ENCODE measurements around the gene LRRC15. TPM values are rescaled to one million over a fixed set of nuclear protein-coding genes. Genes with fewer than 3 reads are reported as not detected.

The LRRC15 gene
- total RNA-seq: 0.16 TPM
- long read RNA-seq: 0 reads

GRCh38 chr3:194369522-194370279 is at the start of gene LRRC15:
LRRC15 (minus strand) TSS chr3:194369743; CDS start chr3:194361043, 8,700 bp downstream.
- no peak for DNase-seq
- ATAC-seq (ENCODE audit: poor library complexity): peak; percentile 53
- intact Hi-C loops (cut with DNase I): no loop called here

DNA sequence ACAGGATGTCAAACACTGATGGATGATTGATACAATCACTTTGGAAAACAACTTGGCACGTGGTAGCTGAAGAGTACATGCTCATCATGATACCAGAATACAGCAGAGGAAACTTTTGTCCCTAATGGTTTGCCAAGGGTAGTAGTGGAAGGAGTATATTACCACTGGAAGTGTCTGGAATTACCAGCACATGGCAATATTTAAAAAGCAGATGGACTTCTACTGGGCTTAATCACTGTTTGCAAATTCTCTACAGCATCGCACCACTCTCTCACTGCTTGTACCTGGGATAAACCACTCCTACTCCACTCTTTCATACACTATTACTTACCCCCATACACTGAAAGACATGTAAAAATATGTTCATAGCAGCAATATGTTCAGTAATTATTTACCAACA is 49.1 kb upstream of the LRRC15 start:
- no peak for DNase-seq
- no peak for ATAC-seq (ENCODE audit: poor library complexity)
- intact Hi-C loops (cut with DNase I): no loop called here

DNA sequence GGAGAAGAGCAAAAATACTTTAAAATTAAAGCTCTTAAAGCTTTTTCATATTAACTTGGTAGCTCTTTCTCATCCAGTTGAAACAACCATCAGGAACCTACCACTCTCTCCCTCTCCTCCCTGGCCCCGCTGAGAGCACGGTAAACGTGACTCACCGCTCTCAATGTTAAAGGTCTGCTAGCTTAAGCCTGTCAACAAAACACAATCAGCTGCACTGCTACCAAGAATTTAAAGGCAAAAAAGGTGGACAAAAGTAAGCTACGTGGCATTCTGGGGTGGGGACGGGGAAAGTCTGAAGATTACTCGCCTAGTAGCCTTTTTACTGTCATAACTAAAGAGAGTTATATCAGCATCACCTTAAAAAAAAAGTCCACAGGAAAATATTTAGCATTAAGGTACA is 37.9 kb upstream of the LRRC15 start:
- no peak for ATAC-seq (ENCODE audit: poor library complexity)
- no peak for DNase-seq
- intact Hi-C loops (cut with DNase I): loop anchor here (10.0 kb wide), 1 partner anchor 623 kb away; no protein-coding TSS in a partner anchor

GRCh38 chr3:194405766-194406165 is 36.2 kb upstream of the LRRC15 start:
- ATAC-seq (ENCODE audit: poor library complexity) (no peak), DNase-seq (no peak)
- intact Hi-C loops (cut with DNase I): loop anchor here (10.0 kb wide), 1 partner anchor 621 kb away; no protein-coding TSS in a partner anchor

DNA sequence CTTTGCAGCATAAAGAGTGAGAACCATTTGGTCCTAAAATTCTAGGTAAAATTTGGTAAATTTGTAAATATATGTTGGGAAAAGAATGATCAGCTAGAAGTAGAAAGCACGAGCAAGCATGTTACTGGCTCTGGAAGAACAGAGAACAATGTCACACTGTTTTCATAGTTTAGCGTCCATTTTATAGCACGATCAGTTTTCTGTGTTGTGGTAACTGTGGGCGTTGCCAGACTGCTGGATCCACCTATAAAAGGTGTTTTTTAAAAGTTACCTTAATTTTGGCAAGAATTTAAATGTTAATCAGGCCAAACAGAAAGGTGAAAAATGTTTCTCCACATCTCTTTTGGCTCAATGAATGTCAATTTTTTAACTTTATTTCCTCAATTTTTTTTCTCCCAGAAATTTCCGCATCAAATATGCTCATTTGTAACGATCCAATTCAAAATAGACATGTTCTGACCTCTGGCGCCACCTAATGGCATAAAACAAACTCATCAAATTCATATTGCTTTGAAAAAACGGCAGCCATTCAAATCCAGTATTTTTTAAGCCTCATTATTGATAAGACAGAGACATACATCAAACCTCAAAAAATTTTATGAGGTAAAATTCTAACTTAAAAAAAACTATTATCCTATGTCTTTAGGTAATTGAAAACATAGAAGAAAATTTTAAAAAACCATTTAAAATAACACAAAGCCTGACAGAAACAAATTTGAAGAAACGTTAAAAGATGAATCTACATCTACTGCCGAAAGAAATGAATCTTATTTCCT is 35.0 kb upstream of the LRRC15 start:
- DNase-seq (no peak), ATAC-seq (ENCODE audit: poor library complexity) (no peak)
- intact Hi-C loops (cut with DNase I): loop anchor here (5.0 to 10.0 kb wide), 2 partner anchors 72 to 620 kb away; no protein-coding TSS in a partner anchor

- no peak for DNase-seq
- no peak for ATAC-seq (ENCODE audit: poor library complexity)
- intact Hi-C loops (cut with DNase I): loop anchor here (5.0 to 10.0 kb wide), 2 partner anchors 70 to 617 kb away; no protein-coding TSS in a partner anchor
Measured at GRCh38 chr3:194401868-194402329, 32.4 kb upstream of the LRRC15 start.

GRCh38 chr3:194401346-194401745 is 31.8 kb upstream of the LRRC15 start:
- ATAC-seq (ENCODE audit: poor library complexity): no peak

DNA sequence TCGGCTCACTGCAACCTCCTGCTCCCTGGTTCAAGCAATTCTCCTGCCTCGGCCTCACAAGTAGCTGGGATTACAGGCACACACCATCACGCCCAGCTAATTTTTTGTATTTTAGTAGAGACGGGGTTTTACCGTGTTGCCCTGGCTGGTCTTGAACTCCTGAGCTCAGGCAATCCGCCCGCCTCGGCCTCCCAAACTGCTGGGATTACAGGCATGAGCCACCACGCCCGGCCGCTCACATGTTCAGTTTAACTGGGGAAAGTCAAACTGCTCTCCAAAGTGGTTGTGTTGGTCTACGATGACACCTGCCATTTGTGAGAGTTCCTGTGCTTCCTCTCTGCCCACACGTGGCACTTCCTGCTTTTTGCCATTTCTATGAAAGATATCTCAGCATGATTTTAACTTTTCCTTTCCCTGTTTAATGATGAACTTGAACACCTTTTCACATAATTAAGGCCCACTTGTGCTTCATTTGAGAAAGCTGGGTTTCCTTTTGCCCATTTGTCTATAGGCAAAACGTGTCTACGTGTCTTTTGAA is 30.4 kb upstream of the LRRC15 start:
- intact Hi-C loops (cut with DNase I): loop anchor here (2.0 to 10.0 kb wide), 3 partner anchors 59 to 615 kb away; no protein-coding TSS in a partner anchor
- ATAC-seq (ENCODE audit: poor library complexity) (no peak), DNase-seq (no peak)

More at GRCh38 chr3:194401346-194401745, 31.8 kb upstream of the LRRC15 start:
- intact Hi-C loops (cut with DNase I): loop anchor here (5.0 to 10.0 kb wide), 2 partner anchors 69 to 617 kb away; no protein-coding TSS in a partner anchor
- DNase-seq: no peak

- intact Hi-C loops (cut with DNase I): loop anchor here (2.0 kb wide), 1 partner anchor 58 kb away; no protein-coding TSS in a partner anchor
- ATAC-seq (ENCODE audit: poor library complexity): no peak
- DNase-seq: no peak
Measured at GRCh38 chr3:194399166-194399565, 29.6 kb upstream of the LRRC15 start, which contains the start of gene GP5. GP5 (minus strand) TSS chr3:194399266; CDS start chr3:194398282, 984 bp downstream.

DNA sequence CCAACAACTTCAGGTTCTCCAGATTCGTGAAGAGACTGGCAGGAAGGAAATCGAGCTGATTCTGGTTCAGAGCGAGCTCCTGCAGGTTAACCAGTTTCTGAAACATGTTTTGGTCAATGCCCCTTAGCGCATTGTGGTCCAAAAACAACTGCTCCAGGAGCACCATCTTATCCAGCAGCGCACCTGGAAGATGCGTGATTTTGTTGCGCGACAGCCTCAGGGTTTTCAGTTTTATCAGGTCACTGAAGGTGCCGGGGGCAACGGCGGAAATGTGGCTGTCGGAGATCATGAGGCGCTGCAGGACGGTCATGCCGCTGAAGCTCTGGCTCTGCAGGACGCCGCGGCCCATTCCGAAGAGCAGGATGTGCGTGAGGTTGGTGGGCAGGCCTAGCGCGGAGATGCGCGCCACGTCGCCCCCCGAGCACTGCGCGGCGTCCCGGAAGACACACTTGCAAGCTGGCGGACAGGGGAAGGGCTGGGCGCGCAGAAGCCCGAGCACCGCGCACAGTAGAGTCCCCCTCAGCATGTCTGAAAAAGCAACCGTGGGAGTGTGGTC is 28.3 kb upstream of the LRRC15 start:
- peak; percentile 46 for ATAC-seq (ENCODE audit: poor library complexity)
- intact Hi-C loops (cut with DNase I): loop anchor here (2.0 kb wide), 1 partner anchor 57 kb away; no protein-coding TSS in a partner anchor
- no peak for DNase-seq

GRCh38 chr3:194396859-194397756 is 27.6 kb upstream of the LRRC15 start:
- intact Hi-C loops (cut with DNase I): no loop called here
- no peak for DNase-seq
- peak; percentile 34 for ATAC-seq (ENCODE audit: poor library complexity)

DNA sequence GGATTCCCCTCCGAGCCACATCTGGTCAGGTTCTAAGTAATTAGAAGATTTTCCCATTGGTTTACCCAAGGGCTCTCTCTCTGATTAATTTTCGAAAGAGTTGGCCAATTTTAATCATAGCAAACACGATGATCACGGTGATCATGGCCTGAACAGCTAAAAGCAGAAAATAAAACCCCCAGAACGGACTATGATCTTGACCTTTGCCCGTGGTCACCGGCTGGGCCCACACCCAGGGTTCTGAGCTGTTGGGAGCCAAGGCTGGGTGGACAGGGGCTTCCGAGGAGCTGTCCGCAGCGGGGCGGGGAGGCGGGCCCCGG is 27.0 kb upstream of the LRRC15 start:
- ATAC-seq (ENCODE audit: poor library complexity) (no peak), DNase-seq (no peak)
- intact Hi-C loops (cut with DNase I): no loop called here

- intact Hi-C loops (cut with DNase I): no loop called here
- ATAC-seq (ENCODE audit: poor library complexity) (peak; percentile 67), DNase-seq (peak; percentile 59)
Measured at GRCh38 chr3:194395778-194396538, 26.4 kb upstream of the LRRC15 start.

DNA sequence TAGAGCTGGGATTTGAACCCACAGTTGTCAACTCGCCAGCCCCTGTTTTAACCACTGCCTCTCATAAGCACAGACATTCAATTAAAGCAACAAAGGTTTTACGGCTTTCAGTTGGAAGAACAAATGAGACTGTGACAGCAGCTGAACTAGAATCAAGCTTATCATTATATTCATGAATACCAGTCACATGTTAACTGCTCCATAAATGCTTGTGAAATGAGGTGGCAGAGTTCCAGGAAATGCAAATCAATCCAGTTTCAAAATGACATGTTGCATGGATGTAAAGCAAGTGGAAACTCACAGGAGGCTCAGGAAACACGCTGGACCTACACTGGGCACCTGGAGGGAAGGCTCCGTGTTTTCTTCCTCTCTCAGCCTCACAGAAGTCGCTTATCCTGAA is 25.7 kb upstream of the LRRC15 start:
- intact Hi-C loops (cut with DNase I): no loop called here
- ATAC-seq (ENCODE audit: poor library complexity): no peak

GRCh38 chr3:194392576-194392975 is 23.0 kb upstream of the LRRC15 start:
- no peak for ATAC-seq (ENCODE audit: poor library complexity)
- intact Hi-C loops (cut with DNase I): no loop called here
- no peak for DNase-seq

More for the DNA sequence above, 25.7 kb upstream of the LRRC15 start:
- no peak for DNase-seq

DNA sequence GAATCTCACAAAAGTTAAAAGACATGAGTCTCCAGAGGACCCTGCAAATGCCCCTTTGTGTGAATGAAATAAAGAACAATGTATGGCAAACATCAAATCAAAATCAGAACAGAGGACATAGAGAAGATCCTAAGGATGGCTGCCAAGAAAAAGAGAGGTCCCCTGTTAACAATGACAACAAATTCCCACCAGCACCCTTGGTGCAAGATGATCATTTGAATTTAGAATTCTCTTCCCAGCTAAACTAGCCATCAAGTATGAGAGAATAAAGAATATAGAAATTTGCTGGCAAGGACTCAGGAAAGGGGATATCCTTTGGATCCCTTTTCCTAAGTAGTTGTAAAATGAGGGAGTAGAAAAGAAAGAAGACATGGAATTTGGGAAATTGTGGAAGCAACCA is 21.3 kb upstream of the LRRC15 start:
- ATAC-seq (ENCODE audit: poor library complexity): no peak
- DNase-seq: no peak
- intact Hi-C loops (cut with DNase I): no loop called here

- intact Hi-C loops (cut with DNase I): no loop called here
- DNase-seq (no peak), ATAC-seq (ENCODE audit: poor library complexity) (no peak)
Measured at GRCh38 chr3:194389269-194389668, 19.7 kb upstream of the LRRC15 start.

Data from Right ventricle myocardium superior (tissue), 1 donor.